H9 (cell line): Measurements from ENCODE around the gene HOXB8. TPM values are rescaled to one million over a fixed set of nuclear protein-coding genes. Genes with fewer than 3 reads are reported as not detected.

Source experiments
- DNase-seq: peaks from one replicate; pipeline ENCODE4 v3.0.0-alpha.2; 2017
- H2AFZ ChIP-seq: one replicate; pipeline ENCODE4 v1.6.1; 2013; ENCODE audit warnings: mild to moderate bottlenecking, low read length, control low read depth, moderate library complexity
- H2AK5ac ChIP-seq: 2 replicates; pipeline ENCODE4 v1.6.1; 2013; ENCODE audit warnings: low read length, control low read depth, mixed read lengths; ENCODE audit not compliant: insufficient read length
- H2BK120ac ChIP-seq: one replicate; pipeline ENCODE4 v1.6.1; 2013; ENCODE audit warnings: low read depth, mild to moderate bottlenecking, low read length, control low read depth, inconsistent platforms; ENCODE audit not compliant: poor library complexity, severe bottlenecking
- H2BK12ac ChIP-seq: 2 replicates; pipeline ENCODE4 v1.6.1; 2013; ENCODE audit warnings: low read length, control low read depth, mixed read lengths, low read depth; ENCODE audit not compliant: insufficient read length
- H2BK15ac ChIP-seq: 2 replicates; pipeline ENCODE4 v1.6.1; 2013; ENCODE audit warnings: low read depth, low read length, control low read depth
- H2BK20ac ChIP-seq: one replicate; pipeline ENCODE4 v1.6.1; 2013; ENCODE audit warnings: low read depth, mild to moderate bottlenecking, low read length, control low read depth, inconsistent platforms; ENCODE audit not compliant: poor library complexity, severe bottlenecking
- H2BK5ac ChIP-seq: 2 replicates; pipeline ENCODE4 v1.6.1; 2013; ENCODE audit warnings: low read length, control low read depth, mixed read lengths; ENCODE audit not compliant: insufficient read length
- H3K14ac ChIP-seq: 2 replicates; pipeline ENCODE4 v1.6.1; 2013; ENCODE audit warnings: low read length, control low read depth; ENCODE audit not compliant: insufficient read depth
- H3K18ac ChIP-seq: 2 replicates; pipeline ENCODE4 v1.6.1; 2013; ENCODE audit warnings: low read depth, mild to moderate bottlenecking, mixed read lengths, low read length, control low read depth; ENCODE audit not compliant: insufficient read length
- H3K23ac ChIP-seq: 2 replicates; pipeline ENCODE4 v1.6.1; 2013; ENCODE audit warnings: low read length, control low read depth, mixed read lengths, low read depth; ENCODE audit not compliant: insufficient read length
- H3K23me2 ChIP-seq: 2 replicates; pipeline ENCODE4 v1.6.1; 2013; ENCODE audit warnings: low read depth, mild to moderate bottlenecking, mixed read lengths, low read length, control low read depth; ENCODE audit not compliant: insufficient read length, poor library complexity, severe bottlenecking
- H3K27ac ChIP-seq: 2 replicates; pipeline ENCODE4 v1.5.1; 2013; ENCODE audit warnings: low read length, control low read depth, mixed read lengths, low read depth; ENCODE audit not compliant: insufficient read length
- H3K27me3 ChIP-seq: 2 replicates; pipeline ENCODE4 v1.6.1; 2013; ENCODE audit warnings: low read length, control low read depth, inconsistent platforms; ENCODE audit not compliant: insufficient read depth
- H3K4ac ChIP-seq: 2 replicates; pipeline ENCODE4 v1.6.1; 2013; ENCODE audit warnings: low read depth, mild to moderate bottlenecking, control low read depth, inconsistent platforms, low read length, moderate library complexity
- H3K4me1 ChIP-seq: 2 replicates; pipeline ENCODE4 v1.6.1; 2013; ENCODE audit warnings: low read length, control low read depth, inconsistent platforms; ENCODE audit not compliant: insufficient read depth
- H3K4me2 ChIP-seq: 2 replicates; pipeline ENCODE4 v1.6.1; 2013; ENCODE audit warnings: low read length, control low read depth, mixed read lengths; ENCODE audit not compliant: insufficient read length, insufficient read depth
- H3K56ac ChIP-seq: 2 replicates; pipeline ENCODE4 v1.6.1; 2013; ENCODE audit warnings: low read depth, mild to moderate bottlenecking, mixed read lengths, low read length, control low read depth; ENCODE audit not compliant: insufficient read length
- H3K79me1 ChIP-seq: 2 replicates; pipeline ENCODE4 v1.6.1; 2013; ENCODE audit warnings: low read depth, mild to moderate bottlenecking, moderate library complexity, low read length, control low read depth, inconsistent platforms; ENCODE audit not compliant: insufficient read depth, poor library complexity, severe bottlenecking
- H3K79me2 ChIP-seq: 2 replicates; pipeline ENCODE4 v1.6.1; 2013; ENCODE audit warnings: low read length, control low read depth, inconsistent platforms; ENCODE audit not compliant: insufficient read depth
- H3K9ac ChIP-seq: 2 replicates; pipeline ENCODE4 v1.6.1; 2013; ENCODE audit warnings: low read length, control low read depth, mixed read lengths; ENCODE audit not compliant: insufficient read length; ENCODE audit errors: extremely low read depth
- H3K9me3 ChIP-seq: one replicate; pipeline ENCODE4 v1.6.1; 2013; ENCODE audit warnings: low read depth, low read length, inconsistent platforms; ENCODE audit not compliant: control insufficient read depth
- H3T11ph ChIP-seq: one replicate; pipeline ENCODE4 v1.6.1; 2013; ENCODE audit warnings: mild to moderate bottlenecking, low read length, control low read depth, inconsistent platforms
- H4K20me1 ChIP-seq: one replicate; pipeline ENCODE4 v1.6.1; 2013; ENCODE audit not compliant: control insufficient read depth, insufficient read length, insufficient read depth
- H4K5ac ChIP-seq: 2 replicates; pipeline ENCODE4 v1.6.1; 2013; ENCODE audit warnings: low read depth, mild to moderate bottlenecking, mixed read lengths, low read length, control low read depth; ENCODE audit not compliant: insufficient read length
- H4K8ac ChIP-seq: replicated peaks from 2 replicates; pipeline ENCODE4 v1.6.1; 2013; ENCODE audit warnings: low read length, control low read depth, mixed read lengths, low read depth; ENCODE audit not compliant: insufficient read length
- H4K91ac ChIP-seq: 2 replicates; pipeline ENCODE4 v1.6.1; 2013; ENCODE audit warnings: low read depth, mild to moderate bottlenecking, moderate library complexity, mixed read lengths, low read length, control low read depth; ENCODE audit not compliant: insufficient read length
- H3K27ac Mint-ChIP-seq, 3 experiments: 2 replicates in 2 of 3; 3 replicates in 1 of 3; pipeline ENCODE4 v1.8.0; 2020 to 2021; ENCODE audit warnings: mixed read lengths in 3 of 3, mild to moderate bottlenecking in 1 of 3, moderate library complexity in 1 of 3
- H3K27me3 Mint-ChIP-seq: 2 replicates; pipeline ENCODE4 v1.8.0; 2021; ENCODE audit warnings: low read depth, mild to moderate bottlenecking, moderate library complexity, mixed read lengths
- H3K36me3 Mint-ChIP-seq, 3 experiments: 2 replicates in 2 of 3; 3 replicates in 1 of 3; pipeline ENCODE4 v1.8.0; 2020 to 2021; ENCODE audit warnings: low read depth in 3 of 3, mixed read lengths in 3 of 3; ENCODE audit not compliant: insufficient read depth in 1 of 3
- H3K4me1 Mint-ChIP-seq, 2 experiments: 2 replicates each; pipeline ENCODE4 v1.8.0; 2020; ENCODE audit warnings: mixed read lengths in 2 of 2
- H3K4me3 Mint-ChIP-seq, 2 experiments: 2 replicates in 1 of 2; 3 replicates in 1 of 2; pipeline ENCODE4 v1.8.0; 2020 to 2021; ENCODE audit warnings: mild to moderate bottlenecking in 2 of 2, mixed read lengths in 2 of 2, moderate library complexity in 1 of 2
- H3K9me3 Mint-ChIP-seq, 2 experiments: 2 replicates in 1 of 2; 3 replicates in 1 of 2; pipeline ENCODE4 v1.8.0; 2020; ENCODE audit warnings: mild to moderate bottlenecking in 2 of 2, mixed read lengths in 2 of 2, moderate library complexity in 1 of 2
- CTCF ChIP-seq: fragments of 200-600 bp; sonication (generic); conservative IDR thresholded peaks from 3 replicates; pipeline ENCODE4 v1.8.0; 2021; ENCODE audit warnings: antibody characterized with exemption, mild to moderate bottlenecking
- WGBS: extraction: QIAGEN DNeasy Blood & Tissue Kit; methylation state at CpG from one replicate; pipeline ENCODE4 v1.1.7; 2013; ENCODE audit warnings: missing lambda C conversion rate, low lambda C conversion rate, mixed read lengths; ENCODE audit not compliant: insufficient read length; ENCODE audit errors: extremely low coverage; 5-methylcytosine and 5-hydroxymethylcytosine counted together
- total RNA-seq: library from RNA; stranded (reverse); gene quantifications from 2 replicates; pipeline ENCODE4 v1.2.1, GENCODE V29; 2021

The HOXB8 gene
- total RNA-seq, 1 experiment from 2014 or later, result not detected

GRCh38 chr17:48639982-48640857 is 25.1 kb upstream of the HOXB8 start:
- Histone ChIP-seq H4K91ac (no peak overlapping the region), H2BK120ac (no peak overlapping the region), H2BK15ac (no peak overlapping the region), H3K9me3 (no peaks in the 10 kb centered on the region), H2AK5ac (no peak overlapping the region), H3K23me2 (no peaks in the 10 kb centered on the region), H2AFZ (no peak overlapping the region), H2BK12ac (no peak overlapping the region), H4K8ac (no peak overlapping the region), H3K18ac (no peak overlapping the region), H3K4ac (no peak overlapping the region), H4K20me1 (no peaks in the 10 kb centered on the region), H3K14ac (no peak overlapping the region), H3K27me3 (peaks cover 98% of the 10 kb centered on the region), H3K23ac (no peak overlapping the region), H2BK5ac (no peak overlapping the region), H3K56ac (no peak overlapping the region), H3K79me1 (no peaks in the 10 kb centered on the region), H3T11ph (no peak overlapping the region), H3K4me2 (no peak overlapping the region), H3K4me1 (no peaks in the 10 kb centered on the region), H3K27ac (no peak overlapping the region), H3K9ac (no peak overlapping the region), H4K5ac (no peak overlapping the region), H3K79me2 (no peaks in the 10 kb centered on the region; the same call in 1 of the 2 replicates), H2BK20ac (no peak overlapping the region)
- no peak for DNase-seq
- peaks cover 11 to 17% of the 10 kb centered on the region in 2 experiments for H3K4me1 Mint-ChIP-seq
- H3K4me3 Mint-ChIP-seq, result no peak overlapping the region
- peaks cover 100% of the 10 kb centered on the region for H3K27me3 Mint-ChIP-seq
- TF ChIP-seq CTCF, result no peak
- peaks cover 0 to 9% of the 10 kb centered on the region in 2 experiments; a peak in 3 of 5 replicates for H3K9me3 Mint-ChIP-seq
- no peaks in the 10 kb centered on the region; a peak in 1 of 7 replicates for H3K36me3 Mint-ChIP-seq
- no peak overlapping the region for H3K27ac Mint-ChIP-seq
- no CpG with 5 or more reads among the region's 6 CpGs for WGBS
